NT2/D1 (cell line): ENCODE data around the gene CD48.

Experiments
- SUZ12 ChIP-seq: IDR thresholded peaks from 2 replicates; pipeline ENCODE4 v1.6.1; 2011; ENCODE audit not compliant: insufficient read length, insufficient read depth; ENCODE audit errors: extremely low read depth
- YY1 ChIP-seq: IDR thresholded peaks from 2 replicates; pipeline ENCODE4 v1.6.1; 2011; ENCODE audit not compliant: insufficient read length, insufficient read depth

- TF ChIP-seq SUZ12 = no peak
- TF ChIP-seq YY1 = no peak
Measured at GRCh38 chr1:160645386-160646130, 66.1 kb downstream of the CD48 start.
